BLaER1 treated with 17β-estradiol and CSF1 and Interleukin-3, amounts not matched to agents 10 nM and 100 nM (cell line): ENCODE data around the gene ATG5.
"Not testable (repeated sequence)": the region's sequence is repeated elsewhere in the genome, so short reads cannot be mapped to it uniquely, and the experiment has no call there.

Experiments
- H3K27ac ChIP-seq, 11 experiments: shearing (Covaris generic); formaldehyde crosslinking; 2 replicates each; pipeline ENCODE4 v1.8.1; 2022
- H3K27me3 ChIP-seq, 11 experiments: shearing (Covaris generic); formaldehyde crosslinking; 2 replicates each; pipeline ENCODE4 v1.8.1; 2022
- H3K36me3 ChIP-seq, 11 experiments: shearing (Covaris generic); formaldehyde crosslinking; 2 replicates each; pipeline ENCODE4 v1.8.1; 2022
- H3K4me1 ChIP-seq, 10 experiments: shearing (Covaris generic); formaldehyde crosslinking; 2 replicates each; pipeline ENCODE4 v1.8.1; 2022
- H3K4me2 ChIP-seq, 11 experiments: shearing (Covaris generic); formaldehyde crosslinking; 2 replicates each; pipeline ENCODE4 v1.8.1; 2022
- H3K4me3 ChIP-seq, 10 experiments: shearing (Covaris generic); formaldehyde crosslinking; 2 replicates each; pipeline ENCODE4 v1.8.1; 2022
- H3K9ac ChIP-seq, 11 experiments: shearing (Covaris generic); formaldehyde crosslinking; 2 replicates each; pipeline ENCODE4 v1.8.1; 2022
- H3K9me3 ChIP-seq, 11 experiments: shearing (Covaris generic); formaldehyde crosslinking; replicated peaks in 1 of 11; 2 replicates each; pipeline ENCODE4 v1.8.1; 2022
- H4K20me1 ChIP-seq, 11 experiments: shearing (Covaris generic); formaldehyde crosslinking; 2 replicates each; pipeline ENCODE4 v1.8.1; 2022
- Cebpa-rat ChIP-seq, 11 experiments: shearing (Covaris generic); IDR thresholded peaks; 2 replicates each; pipeline ENCODE4 v1.8.1; 2022

ATG5 gene

DNA sequence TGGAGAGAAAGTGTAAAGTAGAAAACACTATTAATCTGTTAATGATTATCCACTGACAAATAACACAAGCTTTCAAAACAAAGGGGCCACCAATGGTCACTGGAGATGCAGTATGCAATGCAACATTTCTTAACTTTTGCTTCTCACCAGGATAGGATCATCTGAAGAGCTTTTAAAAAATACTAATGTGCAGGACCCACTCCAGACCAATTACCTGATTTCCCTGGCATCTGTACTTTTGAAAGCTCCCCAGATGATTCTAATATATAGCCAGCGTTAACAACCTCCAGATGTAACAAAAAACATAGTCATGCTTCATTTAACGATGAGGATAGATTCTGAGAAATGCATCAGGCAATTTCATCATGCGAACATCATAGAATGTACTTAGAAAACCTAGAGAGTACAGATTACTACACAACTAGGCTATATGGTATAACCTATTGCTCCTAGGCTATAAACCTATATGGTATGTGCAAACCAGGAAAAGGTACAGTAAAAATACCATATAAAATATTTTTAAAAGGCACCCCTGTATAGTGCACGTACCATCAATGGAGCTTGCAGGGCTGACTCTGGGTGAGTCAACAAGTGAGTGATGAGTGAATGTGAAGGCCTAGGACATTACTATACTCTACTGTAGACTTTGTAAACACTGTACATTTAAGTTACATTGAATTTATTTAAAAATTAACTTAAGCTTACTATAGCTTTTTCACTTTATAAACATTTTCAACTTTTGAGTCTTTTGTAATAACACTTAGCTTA, 69.2 kb downstream of the ATG5 start:
- H3K4me1 ChIP-seq, result no peaks in the 10 kb centered on the region
- no peak overlapping the region for H3K4me3 ChIP-seq
- no peak overlapping the region for H3K27ac ChIP-seq
- H3K27me3 ChIP-seq, result no peaks in the 10 kb centered on the region
- H3K36me3 ChIP-seq, result peaks cover 7 to 52% (median 15%) of the 10 kb centered on the region in 11 experiments; a peak in 18 of 22 replicates
- no peak overlapping the region for H3K4me2 ChIP-seq
- no peak for TF ChIP-seq Cebpa-rat (IDR thresholded peaks at IDR 0.05)
- H3K9ac ChIP-seq, result no peak overlapping the region
- peaks cover 0 to 61% (median 9%) of the 10 kb centered on the region in 11 experiments; a peak in 9 of 22 replicates for H4K20me1 ChIP-seq
- H3K9me3 ChIP-seq, result peaks cover 0 to 6% (median 0%) of the 10 kb centered on the region in 11 experiments; a peak in 4 of 22 replicates

DNA sequence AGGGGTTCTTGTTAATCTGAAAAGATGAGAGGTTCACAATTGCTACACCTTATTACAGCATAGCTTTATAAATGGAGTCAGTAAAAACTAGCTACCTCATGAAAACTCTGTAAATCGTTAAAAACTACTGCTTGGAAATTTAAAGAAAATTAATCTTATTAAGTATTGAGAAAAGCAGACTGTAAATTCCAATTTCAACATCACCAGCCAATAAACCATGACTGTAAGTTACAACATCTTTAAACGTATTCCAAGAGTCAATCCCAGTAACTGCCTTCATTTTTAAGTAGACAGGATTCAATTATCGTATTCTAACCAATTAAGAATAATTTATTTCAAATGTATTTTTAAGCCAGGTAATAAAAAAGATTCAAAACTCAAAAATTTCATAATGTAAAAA, 70.3 kb downstream of the ATG5 start:
- no peak overlapping the region for H3K27ac ChIP-seq
- H3K4me1 ChIP-seq, result no peaks in the 10 kb centered on the region
- peaks cover 4 to 41% (median 8%) of the 10 kb centered on the region in 11 experiments; a peak in 16 of 22 replicates for H3K36me3 ChIP-seq
- H3K4me2 ChIP-seq, result no peak overlapping the region
- peaks cover 0 to 61% (median 12%) of the 10 kb centered on the region in 11 experiments; a peak in 12 of 22 replicates for H4K20me1 ChIP-seq
- H3K4me3 ChIP-seq, result no peak overlapping the region
- no peaks in the 10 kb centered on the region for H3K27me3 ChIP-seq
- peaks cover 0 to 6% (median 0%) of the 10 kb centered on the region in 11 experiments; a peak in 4 of 22 replicates for H3K9me3 ChIP-seq
- TF ChIP-seq Cebpa-rat (IDR thresholded peaks at IDR 0.05), result no peak
- H3K9ac ChIP-seq, result no peak overlapping the region

DNA sequence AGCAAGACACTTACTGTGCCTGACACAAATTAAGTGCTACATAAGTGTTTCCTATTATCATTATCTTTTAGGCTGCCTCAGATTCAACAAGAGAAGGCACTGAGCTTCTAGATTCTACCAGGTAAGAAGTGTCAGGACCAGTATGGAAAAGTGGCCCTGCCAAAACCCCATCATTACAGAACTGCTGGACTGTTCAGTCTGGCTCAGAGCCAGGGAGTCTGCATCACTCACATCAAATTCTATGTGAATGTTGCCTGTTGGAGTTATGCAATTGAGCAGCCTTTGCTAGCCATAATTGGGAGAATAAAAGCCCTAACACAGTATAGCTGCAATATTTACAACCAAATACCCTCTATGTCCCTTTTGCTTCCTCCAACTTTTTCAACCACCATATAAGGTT, 70.9 kb downstream of the ATG5 start:
- H3K27ac ChIP-seq, result no peak overlapping the region
- peaks cover 0 to 61% (median 12%) of the 10 kb centered on the region in 11 experiments; a peak in 13 of 22 replicates for H4K20me1 ChIP-seq
- H3K27me3 ChIP-seq, result no peaks in the 10 kb centered on the region
- H3K9ac ChIP-seq, result no peak overlapping the region
- no peaks in the 10 kb centered on the region for H3K4me1 ChIP-seq
- H3K4me2 ChIP-seq, result no peak overlapping the region
- no peak overlapping the region for H3K4me3 ChIP-seq
- peaks cover 0 to 1% (median 0%) of the 10 kb centered on the region in 11 experiments; a peak in 3 of 22 replicates for H3K9me3 ChIP-seq
- H3K36me3 ChIP-seq, result peaks cover under 1 to 35% (median 4%) of the 10 kb centered on the region in 11 experiments; a peak in 14 of 22 replicates
- TF ChIP-seq Cebpa-rat (IDR thresholded peaks at IDR 0.05), result no peak

DNA sequence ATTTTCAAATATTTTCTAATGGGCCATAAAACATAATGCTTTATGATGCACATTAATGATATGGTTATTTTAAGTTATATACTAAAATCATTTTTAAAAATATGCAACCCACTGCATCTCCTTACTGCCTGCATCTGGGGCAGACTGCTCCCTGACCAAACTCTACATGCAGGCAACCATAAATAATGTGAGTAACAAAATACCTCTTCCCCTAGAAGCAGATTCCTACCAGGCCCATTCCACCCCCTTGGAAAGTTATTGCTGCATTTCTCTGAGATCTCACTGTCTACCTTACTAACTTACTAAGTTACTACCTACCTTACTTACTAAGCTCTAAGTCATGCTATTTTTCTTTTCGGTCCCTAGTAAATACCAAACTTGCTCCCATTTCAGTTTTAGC, 71.8 kb downstream of the ATG5 start:
- Histone ChIP-seq H3K4me3 (no peak overlapping the region), H3K9me3 (no peaks in the 10 kb centered on the region), H3K36me3 (peaks cover 0 to 40% (median 1%) of the 10 kb centered on the region in 11 experiments; a peak in 9 of 22 replicates), H3K4me2 (no peak overlapping the region), H3K9ac (no peak overlapping the region), H3K27ac (no peak overlapping the region), H3K27me3 (no peaks in the 10 kb centered on the region), H3K4me1 (no peaks in the 10 kb centered on the region), H4K20me1 (peaks cover 0 to 66% (median 12%) of the 10 kb centered on the region in 11 experiments; a peak in 13 of 22 replicates)
- TF ChIP-seq Cebpa-rat (IDR thresholded peaks at IDR 0.05), result no peak

- Histone ChIP-seq H3K36me3 (peaks cover 0 to 45% (median 7%) of the 10 kb centered on the region in 11 experiments; a peak in 13 of 22 replicates), H3K4me2 (no peak overlapping the region), H3K27me3 (no peaks in the 10 kb centered on the region), H4K20me1 (peaks cover 0 to 61% (median 12%) of the 10 kb centered on the region in 11 experiments; a peak in 13 of 22 replicates), H3K9me3 (no peaks in the 10 kb centered on the region), H3K9ac (no peak overlapping the region), H3K4me3 (no peak overlapping the region), H3K27ac (no peak overlapping the region), H3K4me1 (no peaks in the 10 kb centered on the region)
- TF ChIP-seq Cebpa-rat (IDR thresholded peaks at IDR 0.05), result no peak
These were observed 72.4 kb downstream of the ATG5 start for GRCh38 chr6:106253172-106253571.

DNA sequence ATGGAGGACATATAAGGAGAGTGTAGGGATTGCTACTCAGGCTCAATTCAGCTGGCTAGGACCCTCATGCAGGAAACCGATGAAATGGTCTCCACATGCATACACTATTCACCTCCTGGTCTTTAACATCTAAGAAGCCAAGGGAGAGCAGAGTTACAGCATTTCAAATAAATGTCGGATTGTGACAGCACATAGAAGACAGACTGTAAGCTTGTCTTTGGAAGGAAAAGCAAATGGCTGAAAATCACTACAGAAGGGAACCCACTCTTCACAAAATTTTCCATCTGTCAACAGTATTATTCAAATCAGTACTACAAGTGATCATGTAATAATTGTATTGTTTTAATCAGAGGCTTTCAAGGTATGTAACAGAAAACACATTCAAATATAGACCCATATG, 72.9 kb downstream of the ATG5 start:
- Histone ChIP-seq H4K20me1 (peaks cover 0 to 59% (median 12%) of the 10 kb centered on the region in 11 experiments; a peak in 13 of 22 replicates), H3K4me3 (no peak overlapping the region), H3K27ac (no peak overlapping the region), H3K4me2 (no peak overlapping the region), H3K27me3 (no peaks in the 10 kb centered on the region), H3K36me3 (peaks cover 4 to 50% (median 12%) of the 10 kb centered on the region in 11 experiments; a peak in 21 of 22 replicates), H3K9me3 (no peaks in the 10 kb centered on the region), H3K4me1 (no peaks in the 10 kb centered on the region), H3K9ac (no peak overlapping the region)
- no peak for TF ChIP-seq Cebpa-rat (IDR thresholded peaks at IDR 0.05)

DNA sequence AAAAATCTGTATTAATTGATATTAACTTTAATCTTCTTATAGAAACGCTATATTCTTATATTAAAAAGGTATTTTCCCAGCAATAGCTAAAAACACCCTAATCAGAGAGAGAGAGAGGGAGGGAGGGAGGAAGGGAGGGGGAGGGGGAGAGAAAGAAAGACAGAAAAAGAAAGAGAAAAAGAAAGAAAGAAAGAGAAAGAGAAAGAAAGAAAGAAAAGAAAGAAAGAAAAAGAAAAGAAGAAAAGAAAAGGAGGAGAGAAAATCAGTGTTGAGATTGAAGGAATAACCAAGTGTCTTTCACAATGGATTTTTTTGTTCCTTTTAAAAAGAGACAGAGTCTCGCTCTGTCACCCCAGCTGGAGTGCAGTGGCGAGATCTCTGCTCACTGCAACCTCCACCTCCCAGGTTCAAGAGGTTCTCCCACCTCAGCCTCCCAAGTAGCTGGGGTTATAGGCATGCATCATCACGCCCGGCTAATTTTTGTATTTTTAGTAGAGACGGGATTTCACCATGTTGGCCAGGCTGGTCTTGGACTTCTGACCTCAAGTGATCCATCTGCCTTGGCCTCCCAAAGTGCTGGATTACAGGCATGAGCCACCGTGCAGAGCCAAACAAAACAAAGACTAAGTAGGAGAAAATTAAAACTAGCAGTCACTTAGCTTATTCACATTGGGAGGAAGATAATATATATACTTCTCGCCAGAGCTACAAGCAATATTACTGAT, 73.9 kb downstream of the ATG5 start:
- not testable (repeated sequence) for H3K27me3 ChIP-seq, H3K4me1 ChIP-seq, H3K9ac ChIP-seq, H3K27ac ChIP-seq, H3K4me2 ChIP-seq, H3K9me3 ChIP-seq, H3K4me3 ChIP-seq
- peaks cover 14 to 52% (median 22%) of the 10 kb centered on the region in 11 experiments; a peak in 21 of 22 replicates for H3K36me3 ChIP-seq
- peaks cover 0 to 53% (median 12%) of the 10 kb centered on the region in 11 experiments; a peak in 13 of 22 replicates for H4K20me1 ChIP-seq

DNA sequence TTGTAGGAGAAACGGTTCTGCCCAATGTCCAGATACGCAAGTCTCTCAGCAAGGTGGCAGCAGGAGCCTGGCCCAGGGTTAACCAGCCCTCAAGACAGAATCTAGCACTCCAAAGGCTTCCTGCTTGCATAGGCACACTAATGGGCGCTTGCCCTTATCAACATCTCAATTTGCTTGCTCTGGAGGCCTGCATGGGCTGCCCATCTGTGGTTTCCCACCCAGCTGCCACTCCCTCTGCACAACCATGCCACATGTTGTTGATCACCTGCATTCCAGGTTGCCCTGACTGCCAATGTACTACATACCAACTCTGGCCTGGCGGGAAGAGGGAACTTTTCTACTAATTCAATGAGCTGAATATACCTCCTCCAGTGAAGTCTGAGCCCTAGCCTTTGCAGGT, 74.6 kb downstream of the ATG5 start:
- H3K27me3 ChIP-seq, result no peaks in the 10 kb centered on the region

GRCh38 chr6:106249658-106250057, 75.9 kb downstream of the ATG5 start:
- Histone ChIP-seq H3K27me3 (no peaks in the 10 kb centered on the region), H3K27ac (no peak overlapping the region), H3K4me2 (no peak overlapping the region), H3K4me1 (no peaks in the 10 kb centered on the region), H3K9me3 (no peaks in the 10 kb centered on the region), H3K9ac (no peak overlapping the region), H3K4me3 (no peak overlapping the region), H3K36me3 (peaks cover 21 to 60% (median 32%) of the 10 kb centered on the region in 11 experiments; a peak in 21 of 22 replicates), H4K20me1 (peaks cover 0 to 44% (median 10%) of the 10 kb centered on the region in 11 experiments; a peak in 12 of 22 replicates)
- TF ChIP-seq Cebpa-rat (IDR thresholded peaks at IDR 0.05), result no peak

More for the DNA sequence above, 74.6 kb downstream of the ATG5 start:
- Histone ChIP-seq H3K4me1 (no peaks in the 10 kb centered on the region), H3K4me3 (no peak overlapping the region), H3K27ac (no peak overlapping the region), H4K20me1 (peaks cover 0 to 49% (median 11%) of the 10 kb centered on the region in 11 experiments; a peak in 12 of 22 replicates), H3K36me3 (peaks cover 18 to 52% (median 25%) of the 10 kb centered on the region in 11 experiments; a peak in 21 of 22 replicates), H3K4me2 (no peak overlapping the region), H3K9me3 (no peaks in the 10 kb centered on the region), H3K9ac (no peak overlapping the region)
- no peak for TF ChIP-seq Cebpa-rat (IDR thresholded peaks at IDR 0.05)
